H1 (cell line): ENCODE results near the gene TLL2.

ENCODE experiments used
- BACH1 ChIP-seq: IDR thresholded peaks from 2 replicates; pipeline ENCODE4 v1.6.1; 2012; ENCODE audit warnings: low read length, improper control_type of control experiment
- CHD1 ChIP-seq: IDR thresholded peaks from 2 replicates; pipeline ENCODE4 v1.6.1; 2012; ENCODE audit warnings: low read depth, low read length, improper control_type of control experiment
- CTBP2 ChIP-seq: IDR thresholded peaks from 2 replicates; pipeline ENCODE4 v1.7.0; 2011; ENCODE audit warnings: borderline replicate concordance, mild to moderate bottlenecking, moderate library complexity, mixed read lengths, low read length; ENCODE audit not compliant: insufficient read depth, insufficient read length
- EGR1 ChIP-seq: IDR thresholded peaks from 2 replicates; pipeline ENCODE4 v1.6.1; 2011; ENCODE audit warnings: low read depth, low read length, borderline replicate concordance
- EP300 ChIP-seq, 2 experiments: IDR thresholded peaks; 1 replicate in 1 of 2; 2 replicates in 1 of 2; pipeline ENCODE4 v1.6.1; 2011 to 2012; ENCODE audit warnings: low read depth in 2 of 2, low read length in 2 of 2, mild to moderate bottlenecking in 2 of 2, borderline replicate concordance in 1 of 2, inconsistent platforms in 1 of 2, moderate library complexity in 1 of 2
- FOSL1 ChIP-seq: IDR thresholded peaks from 2 replicates; pipeline ENCODE4 v1.6.1; 2011; ENCODE audit warnings: mild to moderate bottlenecking, low read depth, low read length, moderate library complexity; ENCODE audit not compliant: insufficient read depth
- MAFK ChIP-seq: IDR thresholded peaks from 2 replicates; pipeline ENCODE4 v1.6.1; 2012; ENCODE audit warnings: low read depth, mild to moderate bottlenecking, improper control_type of control experiment, low read length
- RAD21 ChIP-seq, 2 experiments: IDR thresholded peaks in 1 of 2; conservative IDR thresholded peaks in 1 of 2; 2 replicates each; pipeline ENCODE4 v1.6.1; 2011; ENCODE audit warnings: low read depth in 2 of 2, low read length in 2 of 2, improper control_type of control experiment in 1 of 2, inconsistent platforms in 1 of 2, mild to moderate bottlenecking in 1 of 2, moderate library complexity in 1 of 2
- RNF2 ChIP-seq: fragments of 200-900, 300-1000 bp; sonication (generic); IDR thresholded peaks from 2 replicates; pipeline ENCODE4 v1.7.1; 2016; ENCODE audit warnings: borderline replicate concordance, low read depth, mild to moderate bottlenecking, antibody characterized with exemption, low read length; ENCODE audit not compliant: poor library complexity, severe bottlenecking; ENCODE audit errors: missing control alignments
- SP2 ChIP-seq: IDR thresholded peaks from 2 replicates; pipeline ENCODE4 v1.6.1; 2012; ENCODE audit warnings: mild to moderate bottlenecking, low read length, inconsistent platforms
- SUZ12 ChIP-seq: fragments of 200-600 bp; sonication (generic); IDR thresholded peaks from 2 replicates; pipeline ENCODE4 v1.6.1; 2012; ENCODE audit warnings: mild to moderate bottlenecking, inconsistent platforms, low read length, moderate library complexity, mixed read lengths
- ZNF274 ChIP-seq: IDR thresholded peaks from 2 replicates; pipeline ENCODE4 v1.7.0; 2012; ENCODE audit warnings: low read length, borderline replicate concordance; ENCODE audit errors: extremely low read depth
- TF ChIP-seq, protein P1 (sequence below), 3 experiments: IDR thresholded peaks; 1 replicate in 2 of 3; 2 replicates in 1 of 3; pipeline versions ENCODE4 v1.5.1 to v1.6.1; 2011; ENCODE audit warnings: low read length in 3 of 3, mild to moderate bottlenecking in 3 of 3, inconsistent platforms in 2 of 3, low read depth in 1 of 3, moderate library complexity in 1 of 3; ENCODE audit not compliant: insufficient read depth in 1 of 3; ENCODE audit errors: control extremely low read depth in 1 of 3

DNA sequence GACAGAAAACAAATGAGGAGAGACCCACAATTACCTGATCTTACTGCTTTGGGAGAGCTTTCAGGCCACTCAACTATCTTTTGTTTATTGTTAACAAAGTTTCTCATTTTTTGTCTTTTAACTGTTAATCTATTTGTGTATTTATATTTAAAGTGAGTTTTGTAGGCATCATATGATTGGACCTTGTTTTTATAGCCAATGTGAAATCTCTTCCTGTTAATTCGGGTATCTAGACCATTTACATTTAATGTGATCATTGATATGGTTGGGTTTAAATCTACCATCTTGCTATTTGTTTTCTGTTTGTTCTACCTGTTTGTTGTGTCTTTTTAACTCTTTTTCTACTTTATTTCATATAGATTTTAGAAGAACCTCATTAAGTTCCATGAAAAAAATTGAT, 167.4 kb downstream of the TLL2 start:
- TF ChIP-seq, protein P1, sequence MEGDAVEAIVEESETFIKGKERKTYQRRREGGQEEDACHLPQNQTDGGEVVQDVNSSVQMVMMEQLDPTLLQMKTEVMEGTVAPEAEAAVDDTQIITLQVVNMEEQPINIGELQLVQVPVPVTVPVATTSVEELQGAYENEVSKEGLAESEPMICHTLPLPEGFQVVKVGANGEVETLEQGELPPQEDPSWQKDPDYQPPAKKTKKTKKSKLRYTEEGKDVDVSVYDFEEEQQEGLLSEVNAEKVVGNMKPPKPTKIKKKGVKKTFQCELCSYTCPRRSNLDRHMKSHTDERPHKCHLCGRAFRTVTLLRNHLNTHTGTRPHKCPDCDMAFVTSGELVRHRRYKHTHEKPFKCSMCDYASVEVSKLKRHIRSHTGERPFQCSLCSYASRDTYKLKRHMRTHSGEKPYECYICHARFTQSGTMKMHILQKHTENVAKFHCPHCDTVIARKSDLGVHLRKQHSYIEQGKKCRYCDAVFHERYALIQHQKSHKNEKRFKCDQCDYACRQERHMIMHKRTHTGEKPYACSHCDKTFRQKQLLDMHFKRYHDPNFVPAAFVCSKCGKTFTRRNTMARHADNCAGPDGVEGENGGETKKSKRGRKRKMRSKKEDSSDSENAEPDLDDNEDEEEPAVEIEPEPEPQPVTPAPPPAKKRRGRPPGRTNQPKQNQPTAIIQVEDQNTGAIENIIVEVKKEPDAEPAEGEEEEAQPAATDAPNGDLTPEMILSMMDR (IDR thresholded peaks at IDR 0.05; ENCODE audit: control extremely low read depth in 1 of 3, insufficient read depth in 1 of 3, low read depth in 1 of 3, low read length in 3 of 3), result no peak
- TF ChIP-seq RNF2 (no peak), EP300 (IDR thresholded peaks at IDR 0.05; ENCODE audit: borderline replicate concordance in 1 of 2, low read depth in 2 of 2, low read length in 2 of 2) (no peak), ZNF274 (no peak), EGR1 (no peak), FOSL1 (no peak), MAFK (no peak), SP2 (no peak), SUZ12 (no peak), BACH1 (no peak), CHD1 (no peak), CTBP2 (no peak), RAD21 (IDR thresholded peaks at IDR 0.05 in 1 of 2, conservative IDR thresholded peaks at IDR 0.05 in 1 of 2; ENCODE audit: low read depth in 2 of 2, low read length in 2 of 2) (no peak)
